Tongue (tissue), 2 donors: ENCODE data around the gene TRIO. TPM values are rescaled to one million over a fixed set of nuclear protein-coding genes. Genes with fewer than 3 reads are reported as not detected.
"Not testable (repeated sequence)": the region's sequence is repeated elsewhere in the genome, so short reads cannot be mapped to it uniquely, and the experiment has no call there.

Experiments used
- DNase-seq: peaks from one replicate; pipeline ENCODE4 v3.0.0-alpha.2; 2015
- total RNA-seq: library from RNA; depleted of rRNA; stranded (reverse); fragments of >200 nt; gene quantifications from one replicate; pipeline ENCODE4 v1.2.3, GENCODE V29; 2014

Gene TRIO
- total RNA-seq, 1 donor from 2014 or later, result 188 TPM

- DNase-seq, result no peak
Observed at GRCh38 chr5:14186059-14186830, 43.1 kb downstream of the TRIO start.

- no peak for DNase-seq
Observed at GRCh38 chr5:14187157-14187556, 44.0 kb downstream of the TRIO start.

- no peak for DNase-seq
Observed at GRCh38 chr5:14187660-14188059, 44.5 kb downstream of the TRIO start.

GRCh38 chr5:14188778-14189177, 45.6 kb downstream of the TRIO start:
- no peak for DNase-seq

GRCh38 chr5:14189680-14190079, 46.5 kb downstream of the TRIO start:
- no peak for DNase-seq

- DNase-seq, result peak; percentile 49
Observed at GRCh38 chr5:14190194-14191164, 47.3 kb downstream of the TRIO start.

GRCh38 chr5:14191325-14191724, 48.2 kb downstream of the TRIO start:
- DNase-seq, result no peak

- no peak for DNase-seq
Observed at GRCh38 chr5:14193496-14193895, 50.4 kb downstream of the TRIO start.

- no peak for DNase-seq
Observed at GRCh38 chr5:14195588-14195987, 52.4 kb downstream of the TRIO start.

GRCh38 chr5:14197056-14197455, 53.9 kb downstream of the TRIO start:
- DNase-seq, result no peak

GRCh38 chr5:14199902-14200301, 56.8 kb downstream of the TRIO start:
- DNase-seq, result no peak

GRCh38 chr5:14200312-14200990, 57.3 kb downstream of the TRIO start:
- no peak for DNase-seq

GRCh38 chr5:14201325-14202045, 58.3 kb downstream of the TRIO start:
- no peak for DNase-seq

- no peak for DNase-seq
Observed at GRCh38 chr5:14202462-14202861, 59.3 kb downstream of the TRIO start.

- DNase-seq, result no peak
Observed at GRCh38 chr5:14204011-14204670, 61.0 kb downstream of the TRIO start.

GRCh38 chr5:14204785-14205321, 61.7 kb downstream of the TRIO start:
- DNase-seq, result peak; percentile 64

- DNase-seq, result no peak
Observed at GRCh38 chr5:14206028-14206725, 63.0 kb downstream of the TRIO start.

- DNase-seq, result not testable (repeated sequence)
Observed at GRCh38 chr5:14207428-14207827, 64.3 kb downstream of the TRIO start.

- no peak for DNase-seq
Observed at GRCh38 chr5:14208071-14209021, 65.2 kb downstream of the TRIO start.
